Neural crest cell (in vitro differentiated cells): ENCODE data around the gene ESR1. TPM values are rescaled to one million over a fixed set of nuclear protein-coding genes. Genes with fewer than 3 reads are reported as not detected.
A peak's percentile ranks its signal among the peaks of the same experiment; 100 is the strongest.

Experiments
- DNase-seq: peaks from one replicate; pipeline ENCODE4 v3.0.0; 2021; ENCODE audit warnings: low read depth, mixed read lengths, low spot score
- H3K27ac Mint-ChIP-seq: one replicate; pipeline ENCODE4 v1.8.0; 2021; ENCODE audit warnings: mild to moderate bottlenecking, mixed read lengths; ENCODE audit not compliant: unreplicated experiment
- H3K27me3 Mint-ChIP-seq: 2 replicates; pipeline ENCODE4 v1.8.0; 2021; ENCODE audit warnings: low read depth, mild to moderate bottlenecking, mixed read lengths
- H3K36me3 Mint-ChIP-seq: 2 replicates; pipeline ENCODE4 v1.8.0; 2021; ENCODE audit warnings: low read depth, mild to moderate bottlenecking, mixed read lengths
- H3K4me1 Mint-ChIP-seq: 2 replicates; pipeline ENCODE4 v1.8.0; 2021; ENCODE audit warnings: mixed read lengths
- H3K4me3 Mint-ChIP-seq: one replicate; pipeline ENCODE4 v1.8.0; 2021; ENCODE audit warnings: mild to moderate bottlenecking, mixed read lengths
- H3K9me3 Mint-ChIP-seq: 2 replicates; pipeline ENCODE4 v1.8.0; 2021; ENCODE audit warnings: mixed read lengths
- long read RNA-seq: library from polyadenylated mRNA; unstranded; transcript quantifications from one replicate; pipeline ENCODE4 v2.0.0, GENCODE V29; 2020
- total RNA-seq: library from RNA; stranded (reverse); gene quantifications from 2 replicates; pipeline ENCODE4 v1.2.1, GENCODE V29; 2021
- TF ChIP-seq, protein P1 (sequence below): fragments of 200-600 bp; sonication (generic); conservative IDR thresholded peaks from 2 replicates; pipeline ENCODE4 v1.5.0; 2021; ENCODE audit warnings: antibody characterized with exemption, mild to moderate bottlenecking

Gene ESR1
- not detected in 2 replicates for total RNA-seq
- long read RNA-seq, result 0 reads

GRCh38 chr6:151807513-151808370, at the start of gene ESR1:
Gene ESR1 (plus strand): TSS chr6:151807682. CDS start chr6:151807913, 231 bp downstream.
- H3K36me3 Mint-ChIP-seq, result no peaks in the 10 kb centered on the region
- DNase-seq, result no peak
- peaks cover 12% of the 10 kb centered on the region for H3K4me1 Mint-ChIP-seq
- H3K9me3 Mint-ChIP-seq, result no peaks in the 10 kb centered on the region
- TF ChIP-seq, protein P1, sequence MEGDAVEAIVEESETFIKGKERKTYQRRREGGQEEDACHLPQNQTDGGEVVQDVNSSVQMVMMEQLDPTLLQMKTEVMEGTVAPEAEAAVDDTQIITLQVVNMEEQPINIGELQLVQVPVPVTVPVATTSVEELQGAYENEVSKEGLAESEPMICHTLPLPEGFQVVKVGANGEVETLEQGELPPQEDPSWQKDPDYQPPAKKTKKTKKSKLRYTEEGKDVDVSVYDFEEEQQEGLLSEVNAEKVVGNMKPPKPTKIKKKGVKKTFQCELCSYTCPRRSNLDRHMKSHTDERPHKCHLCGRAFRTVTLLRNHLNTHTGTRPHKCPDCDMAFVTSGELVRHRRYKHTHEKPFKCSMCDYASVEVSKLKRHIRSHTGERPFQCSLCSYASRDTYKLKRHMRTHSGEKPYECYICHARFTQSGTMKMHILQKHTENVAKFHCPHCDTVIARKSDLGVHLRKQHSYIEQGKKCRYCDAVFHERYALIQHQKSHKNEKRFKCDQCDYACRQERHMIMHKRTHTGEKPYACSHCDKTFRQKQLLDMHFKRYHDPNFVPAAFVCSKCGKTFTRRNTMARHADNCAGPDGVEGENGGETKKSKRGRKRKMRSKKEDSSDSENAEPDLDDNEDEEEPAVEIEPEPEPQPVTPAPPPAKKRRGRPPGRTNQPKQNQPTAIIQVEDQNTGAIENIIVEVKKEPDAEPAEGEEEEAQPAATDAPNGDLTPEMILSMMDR, result no peak
- peak within 1 kb of the TSS; percentile 69 for H3K4me3 Mint-ChIP-seq
- H3K27ac Mint-ChIP-seq, result no peak within 1 kb of the TSS
- H3K27me3 Mint-ChIP-seq, result peaks cover 97% of the 10 kb centered on the region

GRCh38 chr6:151760486-151760885, 47.0 kb upstream of the ESR1 start:
- Mint-ChIP-seq H3K4me1 (peaks cover 10% of the 10 kb centered on the region), H3K4me3 (no peak overlapping the region), H3K27me3 (peaks cover 6% of the 10 kb centered on the region), H3K36me3 (no peaks in the 10 kb centered on the region), H3K27ac (no peak overlapping the region), H3K9me3 (no peaks in the 10 kb centered on the region)
- no peak for DNase-seq
- TF ChIP-seq, protein P1, result no peak

DNA sequence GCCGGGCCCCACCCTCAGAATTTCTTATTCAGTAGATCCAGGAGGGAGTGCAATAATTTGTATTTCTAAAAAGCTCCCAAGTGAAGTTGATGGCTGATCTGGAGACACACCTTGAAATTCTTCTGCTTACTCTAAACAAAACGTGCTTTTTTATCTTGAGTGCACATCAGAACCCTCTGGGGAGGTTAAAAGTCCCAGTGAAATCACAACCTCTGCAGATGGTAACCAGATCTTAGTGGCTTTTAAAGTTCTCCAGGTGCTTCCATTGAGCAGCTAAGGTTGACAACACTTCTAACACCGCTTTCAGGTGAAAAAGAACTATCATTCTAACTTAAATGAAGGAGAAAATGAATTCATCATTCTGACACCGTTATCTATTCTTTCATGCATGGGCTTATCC, 45.6 kb upstream of the ESR1 start:
- Mint-ChIP-seq H3K36me3 (no peaks in the 10 kb centered on the region), H3K4me1 (peaks cover 12% of the 10 kb centered on the region), H3K9me3 (no peaks in the 10 kb centered on the region), H3K27me3 (peaks cover 13% of the 10 kb centered on the region), H3K27ac (no peak overlapping the region), H3K4me3 (no peak overlapping the region)
- no peak for DNase-seq
- TF ChIP-seq, protein P1, result no peak

DNA sequence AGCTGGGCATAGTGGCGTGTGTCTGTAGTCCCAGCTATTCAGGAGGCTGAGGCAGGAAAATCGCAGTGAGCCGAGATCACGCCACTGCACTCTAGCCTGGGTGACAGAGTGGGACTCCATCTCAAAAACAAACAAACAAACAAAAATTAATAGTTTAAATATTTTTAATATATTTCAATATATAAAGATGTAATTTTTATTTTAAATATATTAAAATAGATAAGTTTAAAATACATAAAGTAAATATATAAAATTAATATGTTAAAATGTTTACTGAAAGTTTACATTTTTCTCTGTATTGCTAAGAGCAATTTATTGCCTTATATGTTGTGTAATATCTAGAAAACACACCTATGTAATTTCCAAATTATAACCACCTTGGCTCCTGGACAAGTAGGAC, 44.7 kb upstream of the ESR1 start:
- H3K36me3 Mint-ChIP-seq, result no peaks in the 10 kb centered on the region
- TF ChIP-seq, protein P1, result no peak
- peaks cover 12% of the 10 kb centered on the region for H3K4me1 Mint-ChIP-seq
- H3K27ac Mint-ChIP-seq, result no peak overlapping the region
- DNase-seq, result no peak
- H3K27me3 Mint-ChIP-seq, result peaks cover 22% of the 10 kb centered on the region
- no peak overlapping the region for H3K4me3 Mint-ChIP-seq
- no peaks in the 10 kb centered on the region for H3K9me3 Mint-ChIP-seq

- TF ChIP-seq, protein P1, result peak; percentile 63
- no peak for DNase-seq
- Mint-ChIP-seq H3K27ac (no peak overlapping the region), H3K36me3 (no peaks in the 10 kb centered on the region), H3K9me3 (no peaks in the 10 kb centered on the region), H3K4me3 (no peak overlapping the region), H3K4me1 (peaks cover 12% of the 10 kb centered on the region), H3K27me3 (peaks cover 27% of the 10 kb centered on the region)
Observed at GRCh38 chr6:151763303-151763702, 44.2 kb upstream of the ESR1 start.
